GM10266 (cell line): Measurements from ENCODE around the gene NOTUM.

Source experiments
- DNase-seq: peaks from one replicate; pipeline ENCODE4 v3.0.0; 2012; ENCODE audit errors: extremely low spot score
- CTCF ChIP-seq: IDR thresholded peaks from 2 replicates; pipeline ENCODE4 v1.5.1; 2012; ENCODE audit warnings: mild to moderate bottlenecking, low read depth; ENCODE audit not compliant: control insufficient read depth, insufficient read depth; ENCODE audit errors: missing control alignments

NOTUM gene

DNA sequence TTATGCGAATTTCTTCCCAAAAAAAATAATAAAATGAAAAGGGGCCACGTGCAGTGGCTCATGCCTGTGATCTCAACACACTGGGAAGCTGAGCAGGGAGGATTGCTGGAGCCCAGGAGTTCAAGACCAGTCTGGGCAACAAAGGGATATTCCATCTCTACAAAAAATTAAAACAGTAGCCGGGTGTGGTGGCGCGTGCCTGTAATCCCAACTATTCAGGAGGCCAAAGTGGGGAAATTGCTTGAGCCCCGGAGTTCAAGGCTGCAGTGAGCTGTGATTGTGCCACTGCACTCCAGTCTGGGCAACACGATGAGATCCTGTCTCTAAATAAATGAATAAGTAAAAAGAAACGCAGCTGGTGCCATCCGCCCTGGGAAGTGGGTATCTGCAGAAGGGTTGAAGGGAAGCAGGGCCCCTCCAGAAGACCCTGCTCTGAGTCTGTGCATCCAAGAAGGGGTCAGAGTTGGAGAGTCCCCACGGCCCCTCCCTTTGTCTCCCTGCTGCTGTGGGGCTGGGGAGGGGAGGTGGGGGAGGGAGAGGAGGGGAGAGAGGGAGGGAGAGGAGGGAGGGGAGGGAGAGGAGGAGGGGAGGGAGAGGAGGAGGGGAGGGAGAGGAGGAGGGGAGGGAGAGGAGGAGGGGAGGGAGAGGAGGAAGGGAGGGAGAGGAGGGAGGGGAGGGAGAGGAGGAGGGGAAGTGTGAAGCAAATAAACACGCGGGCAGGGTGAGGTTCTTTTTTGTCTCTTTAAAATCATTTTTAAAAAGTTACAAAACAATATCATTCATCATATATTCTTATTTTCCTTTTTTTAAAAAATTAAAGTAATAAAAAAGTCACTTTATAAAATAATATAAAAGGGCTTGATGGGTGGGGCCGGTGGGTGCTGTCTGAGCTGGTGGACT, 9.0 kb downstream of the NOTUM start:
- no peak for DNase-seq
- TF ChIP-seq CTCF: no peak

GRCh38 chr17:81950501-81950900, 10.5 kb downstream of the NOTUM start:
- no peak for TF ChIP-seq CTCF
- DNase-seq: no peak

GRCh38 chr17:81948635-81949378, 12.2 kb downstream of the NOTUM start:
- no peak for TF ChIP-seq CTCF
- no peak for DNase-seq

DNA sequence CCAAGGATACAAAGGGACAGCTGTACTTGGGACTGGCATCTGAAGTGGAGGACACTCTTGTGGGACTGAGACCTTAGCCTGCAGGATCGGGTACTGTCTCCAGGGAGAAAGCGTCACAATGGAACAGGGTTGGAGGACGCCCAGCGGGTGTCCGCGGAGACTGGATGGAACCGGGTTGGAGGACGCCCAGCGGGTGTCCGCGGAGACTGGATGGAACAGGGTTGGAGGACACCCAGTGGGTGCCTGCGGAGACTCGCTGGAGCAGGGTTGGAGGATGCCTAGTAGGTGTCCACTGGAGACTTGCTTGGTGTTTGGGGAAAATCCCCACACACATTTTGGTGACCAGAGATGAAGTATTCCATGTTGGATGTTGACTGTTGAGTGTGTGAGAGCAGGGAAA, 13.8 kb downstream of the NOTUM start, which contains the start of gene MYADML2:
Gene MYADML2 (minus strand): TSS at position 45 of the 400 bp plus-strand sequence. CDS start 5,492 bp downstream, outside the sequence.
- no peak for TF ChIP-seq CTCF
- DNase-seq: no peak

DNA sequence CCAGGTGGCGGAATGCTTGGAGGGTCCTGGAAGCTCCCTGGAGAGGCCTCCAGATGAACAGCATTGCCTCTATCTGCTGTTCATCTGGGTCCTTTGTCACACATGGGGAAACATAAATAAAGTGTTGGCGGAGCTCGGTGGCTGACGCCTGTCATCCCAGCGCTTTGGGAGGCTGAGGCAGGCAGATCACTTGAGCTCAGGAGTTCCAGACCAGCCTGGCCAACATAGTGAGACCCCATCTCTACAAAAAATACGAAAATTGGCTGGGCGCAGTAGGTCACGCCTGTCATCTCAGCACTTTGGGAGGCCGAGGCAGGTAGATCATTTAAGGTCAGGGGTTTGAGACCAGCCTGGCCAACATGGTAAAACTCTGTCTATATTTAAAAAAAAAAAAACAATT, 16.1 kb downstream of the NOTUM start:
- no peak for DNase-seq
- TF ChIP-seq CTCF: no peak

DNA sequence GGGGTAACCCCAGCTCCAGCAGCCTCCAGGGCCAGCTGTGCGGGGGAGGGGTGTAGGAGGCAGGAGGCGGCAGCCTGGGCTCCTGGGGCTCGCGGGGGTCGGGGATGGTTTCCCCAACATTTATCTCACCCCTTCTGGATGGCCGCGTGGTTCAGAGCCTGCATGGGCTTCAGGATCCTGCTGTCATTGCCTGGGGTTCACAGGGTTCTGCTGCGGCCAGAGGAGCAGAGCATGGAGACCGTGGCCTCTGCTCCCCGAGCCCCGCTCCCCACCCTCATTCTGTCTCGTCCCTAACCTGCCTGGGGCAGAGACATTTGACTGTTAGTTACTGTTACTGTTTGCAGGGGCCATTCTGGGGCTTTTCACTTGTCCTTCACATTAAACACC, 18.8 kb downstream of the NOTUM start:
- DNase-seq: no peak
- TF ChIP-seq CTCF: no peak

- no peak for TF ChIP-seq CTCF
- DNase-seq: no peak
These were observed 19.4 kb downstream of the NOTUM start for GRCh38 chr17:81941484-81942166.
